Esophagus muscularis mucosa (tissue), 4 donors: ENCODE results near the gene KLF6.

ENCODE experiments used
- EP300 ChIP-seq: sonication (generic); formaldehyde crosslinking; IDR thresholded peaks from one replicate; pipeline ENCODE4 v1.6.1; 2017; ENCODE audit warnings: antibody characterized with exemption
- POLR2A ChIP-seq: fragments of 450-650 bp; IDR thresholded peaks from one replicate; pipeline ENCODE4 v1.6.1; 2017; ENCODE audit warnings: antibody characterized with exemption, moderate library complexity, mild to moderate bottlenecking, low read depth
- TF ChIP-seq, protein P1 (sequence below), 3 experiments: fragments of 200-600 bp in 2 of 3; fragments of 450-650 bp in 1 of 3; sonication (generic) in 2 of 3; IDR thresholded peaks; one replicate each; pipeline ENCODE4 v1.5.1; 2017 to 2019; ENCODE audit warnings: antibody characterized with exemption in 3 of 3, mild to moderate bottlenecking in 2 of 3, moderate library complexity in 1 of 3

DNA sequence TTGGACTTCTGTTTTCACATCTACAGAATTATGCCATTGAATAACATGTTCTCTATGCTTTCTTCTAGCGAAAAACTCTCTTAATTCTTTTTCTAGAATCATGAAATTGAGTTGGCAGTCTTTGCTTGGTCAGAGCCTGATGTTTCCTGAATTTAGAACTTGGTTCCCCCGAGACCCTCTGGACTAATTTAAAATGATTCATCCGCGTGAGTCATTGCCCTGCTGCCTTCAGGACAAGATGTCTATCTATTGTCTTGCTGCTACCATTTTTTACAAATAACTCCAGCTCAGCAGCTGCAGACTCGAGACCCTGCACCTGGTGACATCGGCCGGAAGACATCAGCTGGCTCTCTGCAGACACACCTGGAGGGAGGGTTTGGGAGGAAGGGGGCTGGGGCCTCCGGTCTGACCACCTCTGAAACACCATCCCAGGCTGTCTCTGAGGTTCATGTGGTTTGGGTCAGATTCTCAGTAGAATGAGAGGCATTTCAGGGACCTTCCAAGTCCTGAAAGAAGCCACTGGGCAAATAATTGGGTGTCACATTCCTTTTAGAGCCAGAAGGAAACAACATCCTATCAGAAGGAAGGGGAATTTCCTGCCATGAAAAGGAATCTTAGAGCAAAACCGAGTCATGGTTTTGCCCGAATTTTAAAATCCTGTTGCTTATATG, 20.9 kb upstream of the KLF6 start:
- TF ChIP-seq, protein P1, sequence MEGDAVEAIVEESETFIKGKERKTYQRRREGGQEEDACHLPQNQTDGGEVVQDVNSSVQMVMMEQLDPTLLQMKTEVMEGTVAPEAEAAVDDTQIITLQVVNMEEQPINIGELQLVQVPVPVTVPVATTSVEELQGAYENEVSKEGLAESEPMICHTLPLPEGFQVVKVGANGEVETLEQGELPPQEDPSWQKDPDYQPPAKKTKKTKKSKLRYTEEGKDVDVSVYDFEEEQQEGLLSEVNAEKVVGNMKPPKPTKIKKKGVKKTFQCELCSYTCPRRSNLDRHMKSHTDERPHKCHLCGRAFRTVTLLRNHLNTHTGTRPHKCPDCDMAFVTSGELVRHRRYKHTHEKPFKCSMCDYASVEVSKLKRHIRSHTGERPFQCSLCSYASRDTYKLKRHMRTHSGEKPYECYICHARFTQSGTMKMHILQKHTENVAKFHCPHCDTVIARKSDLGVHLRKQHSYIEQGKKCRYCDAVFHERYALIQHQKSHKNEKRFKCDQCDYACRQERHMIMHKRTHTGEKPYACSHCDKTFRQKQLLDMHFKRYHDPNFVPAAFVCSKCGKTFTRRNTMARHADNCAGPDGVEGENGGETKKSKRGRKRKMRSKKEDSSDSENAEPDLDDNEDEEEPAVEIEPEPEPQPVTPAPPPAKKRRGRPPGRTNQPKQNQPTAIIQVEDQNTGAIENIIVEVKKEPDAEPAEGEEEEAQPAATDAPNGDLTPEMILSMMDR (IDR thresholded peaks at IDR 0.05): no peak
- TF ChIP-seq POLR2A: no peak
- no peak for TF ChIP-seq EP300
